ENCODE measurements around the gene PACSIN1. TPM values are rescaled to one million over a fixed set of nuclear protein-coding genes. Genes with fewer than 3 reads are reported as not detected.

The PACSIN1 gene
- total RNA-seq, 1 experiment from 2014 or later, result not detected

GRCh38 chr6:34457382-34457741 lies 8.5 kb upstream of the PACSIN1 start:
- ChIA-PET POLR2A (ENCODE audit: low non-redundant PET) (interaction anchor here (0.6 kb wide), 1 partner anchor 10 kb away, joined by 3 read pairs; no protein-coding TSS in a partner anchor), CTCF (no interaction called here)

DNA sequence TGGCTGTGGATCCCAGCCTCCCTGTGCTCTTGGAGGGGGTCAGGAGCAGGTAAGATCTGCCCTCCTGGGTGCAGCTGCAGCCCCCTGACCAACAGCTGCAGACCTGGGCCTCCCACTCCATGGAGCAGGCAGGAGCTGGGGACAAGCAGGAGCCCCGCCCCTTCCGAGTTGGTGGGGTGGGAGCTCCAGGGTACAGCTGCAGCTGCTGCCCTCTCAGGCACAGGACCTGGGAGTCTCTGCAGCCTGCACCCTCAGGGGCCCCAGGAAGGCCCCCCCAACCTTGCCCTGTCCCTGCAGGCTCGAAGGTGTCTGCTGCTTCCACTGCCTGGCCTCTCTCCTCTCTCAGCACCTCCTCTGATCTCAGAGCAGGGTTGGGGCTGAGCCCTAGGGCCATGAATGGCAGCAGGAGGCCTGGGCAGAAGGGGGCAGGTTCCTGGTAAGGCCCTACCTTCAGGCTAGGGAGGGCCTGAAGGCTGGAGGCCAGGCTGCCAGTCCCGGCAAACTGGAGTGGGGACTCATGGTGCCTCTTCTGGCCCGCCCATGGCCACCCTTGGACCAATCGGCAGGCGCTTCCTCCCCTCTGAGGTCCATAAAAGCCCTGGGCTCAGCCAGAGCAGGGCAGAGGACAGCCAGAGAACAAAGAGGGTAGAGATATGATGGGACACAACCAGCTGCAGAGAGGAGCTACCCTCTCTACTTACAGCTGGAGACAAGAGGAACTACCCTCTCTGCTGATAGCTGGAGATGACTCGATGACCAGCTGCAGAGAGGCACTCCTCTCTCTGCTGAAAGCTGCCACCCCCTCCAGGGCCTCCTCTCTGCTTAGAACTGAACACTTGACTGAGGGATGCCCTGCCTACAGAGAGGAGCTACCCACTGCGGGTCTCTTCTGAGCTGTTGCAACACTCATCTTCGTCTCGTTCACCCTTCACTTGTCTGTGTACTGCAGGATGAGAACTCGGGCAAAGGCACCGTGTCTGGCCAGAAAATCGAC lies 7.8 kb upstream of the PACSIN1 start:
- ChIA-PET CTCF (no interaction called here), POLR2A (ENCODE audit: low non-redundant PET) (interaction anchor here (0.6 kb wide), 1 partner anchor 9 kb away, joined by 3 read pairs; no protein-coding TSS in a partner anchor)
- Histone ChIP-seq H3K4me3 (ENCODE audit: low read depth, low read length, poor library complexity, severe bottlenecking) (no peak overlapping the region), H3K27ac (ENCODE audit: low read depth, low read length, poor library complexity, severe bottlenecking) (no peak overlapping the region), H3K36me3 (ENCODE audit: insufficient read depth, low read length, poor library complexity, severe bottlenecking) (no peaks in the 10 kb centered on the region), H3K27me3 (replicated peaks; ENCODE audit: insufficient read depth, low read depth, low read length, poor library complexity) (no peaks in the 10 kb centered on the region), H3K9me3 (ENCODE audit: low read depth, low read length, poor library complexity, severe bottlenecking) (no peaks in the 10 kb centered on the region), H3K4me1 (ENCODE audit: insufficient read depth, low read length, poor library complexity, severe bottlenecking) (no peaks in the 10 kb centered on the region)
- BruUV-seq (replicated peaks), result no TSS peak
- intact Hi-C loops (cut with micrococcal nuclease; ENCODE audit: unreplicated experiment), result no loop called here
- DNase-seq (ENCODE audit: low spot score), result peak; percentile 41
- no peak for TF ChIP-seq EZH2 (IDR thresholded peaks at IDR 0.05; ENCODE audit: borderline replicate concordance, low read depth, low read length, poor library complexity, severe bottlenecking)
- TF ChIP-seq, protein P1, sequence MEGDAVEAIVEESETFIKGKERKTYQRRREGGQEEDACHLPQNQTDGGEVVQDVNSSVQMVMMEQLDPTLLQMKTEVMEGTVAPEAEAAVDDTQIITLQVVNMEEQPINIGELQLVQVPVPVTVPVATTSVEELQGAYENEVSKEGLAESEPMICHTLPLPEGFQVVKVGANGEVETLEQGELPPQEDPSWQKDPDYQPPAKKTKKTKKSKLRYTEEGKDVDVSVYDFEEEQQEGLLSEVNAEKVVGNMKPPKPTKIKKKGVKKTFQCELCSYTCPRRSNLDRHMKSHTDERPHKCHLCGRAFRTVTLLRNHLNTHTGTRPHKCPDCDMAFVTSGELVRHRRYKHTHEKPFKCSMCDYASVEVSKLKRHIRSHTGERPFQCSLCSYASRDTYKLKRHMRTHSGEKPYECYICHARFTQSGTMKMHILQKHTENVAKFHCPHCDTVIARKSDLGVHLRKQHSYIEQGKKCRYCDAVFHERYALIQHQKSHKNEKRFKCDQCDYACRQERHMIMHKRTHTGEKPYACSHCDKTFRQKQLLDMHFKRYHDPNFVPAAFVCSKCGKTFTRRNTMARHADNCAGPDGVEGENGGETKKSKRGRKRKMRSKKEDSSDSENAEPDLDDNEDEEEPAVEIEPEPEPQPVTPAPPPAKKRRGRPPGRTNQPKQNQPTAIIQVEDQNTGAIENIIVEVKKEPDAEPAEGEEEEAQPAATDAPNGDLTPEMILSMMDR (conservative IDR thresholded peaks at IDR 0.05; ENCODE audit: low read depth, low read length), result no peak

More at GRCh38 chr6:34457382-34457741, 8.5 kb upstream of the PACSIN1 start:
- intact Hi-C loops (cut with micrococcal nuclease; ENCODE audit: unreplicated experiment), result no loop called here
- no peak for DNase-seq (ENCODE audit: low spot score)
- Histone ChIP-seq H3K4me1 (ENCODE audit: insufficient read depth, low read length, poor library complexity, severe bottlenecking) (no peaks in the 10 kb centered on the region), H3K27ac (ENCODE audit: low read depth, low read length, poor library complexity, severe bottlenecking) (no peak overlapping the region), H3K9me3 (ENCODE audit: low read depth, low read length, poor library complexity, severe bottlenecking) (no peaks in the 10 kb centered on the region), H3K4me3 (ENCODE audit: low read depth, low read length, poor library complexity, severe bottlenecking) (no peak overlapping the region), H3K27me3 (replicated peaks; ENCODE audit: insufficient read depth, low read depth, low read length, poor library complexity) (no peaks in the 10 kb centered on the region), H3K36me3 (ENCODE audit: insufficient read depth, low read length, poor library complexity, severe bottlenecking) (no peaks in the 10 kb centered on the region)
- TF ChIP-seq, protein P1 (conservative IDR thresholded peaks at IDR 0.05; ENCODE audit: low read depth, low read length), result no peak
- no peak for TF ChIP-seq EZH2 (IDR thresholded peaks at IDR 0.05; ENCODE audit: borderline replicate concordance, low read depth, low read length, poor library complexity, severe bottlenecking)
- BruUV-seq (replicated peaks), result no TSS peak

DNA sequence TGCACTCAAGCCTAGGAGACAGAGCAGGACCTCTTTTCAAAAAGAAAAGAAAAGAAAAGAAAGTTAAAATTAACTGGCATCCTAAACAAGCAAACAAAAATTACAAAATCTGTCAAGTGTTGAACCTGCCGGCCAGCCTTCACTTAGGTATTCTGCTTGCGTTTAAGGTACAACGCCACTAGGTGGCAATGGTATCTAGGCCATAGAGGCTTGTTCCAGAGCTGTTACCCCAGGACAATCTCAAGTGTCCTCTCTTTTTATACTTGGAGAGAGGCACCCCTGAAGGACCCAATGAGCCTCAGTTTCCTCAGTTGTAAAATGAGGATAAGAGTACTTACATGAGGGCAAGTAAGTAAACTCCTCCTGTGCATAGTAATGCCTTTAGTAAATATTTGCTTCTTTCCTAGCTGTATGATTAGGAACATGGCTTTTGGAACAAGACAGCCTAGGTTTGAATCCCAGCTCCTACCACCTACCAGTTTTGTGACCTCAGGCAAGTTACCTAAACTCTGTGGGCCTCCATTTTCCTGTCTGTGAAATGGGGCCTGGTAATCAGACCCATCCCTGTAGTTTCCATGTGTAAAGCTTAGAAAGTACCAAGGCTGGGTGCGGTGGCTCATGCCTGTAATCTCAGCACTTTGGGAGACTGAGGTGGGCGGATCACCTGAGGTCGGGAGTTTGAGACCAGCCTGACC lies 5.8 kb upstream of the PACSIN1 start:
- H3K27me3 ChIP-seq (replicated peaks; ENCODE audit: insufficient read depth, low read depth, low read length, poor library complexity), result no peaks in the 10 kb centered on the region
- TF ChIP-seq, protein P1 (conservative IDR thresholded peaks at IDR 0.05; ENCODE audit: low read depth, low read length), result peak; percentile 79
- TF ChIP-seq EZH2 (IDR thresholded peaks at IDR 0.05; ENCODE audit: borderline replicate concordance, low read depth, low read length, poor library complexity, severe bottlenecking), result no peak
- no TSS peak for BruUV-seq (replicated peaks)
- H3K27ac ChIP-seq (ENCODE audit: low read depth, low read length, poor library complexity, severe bottlenecking), result no peak overlapping the region
- peaks cover under 1% of the 10 kb centered on the region for H3K4me1 ChIP-seq (ENCODE audit: insufficient read depth, low read length, poor library complexity, severe bottlenecking)
- H3K4me3 ChIP-seq (ENCODE audit: low read depth, low read length, poor library complexity, severe bottlenecking), result no peak overlapping the region
- POLR2A ChIA-PET (ENCODE audit: low non-redundant PET), result no interaction called here
- no peaks in the 10 kb centered on the region for H3K9me3 ChIP-seq (ENCODE audit: low read depth, low read length, poor library complexity, severe bottlenecking)
- DNase-seq (ENCODE audit: low spot score), result peak; percentile 58
- H3K36me3 ChIP-seq (ENCODE audit: insufficient read depth, low read length, poor library complexity, severe bottlenecking), result no peaks in the 10 kb centered on the region
- intact Hi-C loops (cut with micrococcal nuclease; ENCODE audit: unreplicated experiment), result loop anchor here (5.0 kb wide), 2 partner anchors 147 to 682 kb away; partner anchors contain the start of gene TCP11
- CTCF ChIA-PET, result interaction anchor here (0.6 to 1.7 kb wide), 4 partner anchors 9 to 149 kb away, joined by 3 to 18 read pairs (median 4); no protein-coding TSS in a partner anchor
